ENCODE results near the gene NOP9.

GRCh38 chr14:24286996-24287395, 12.7 kb upstream of the NOP9 start:
- TF ChIP-seq CTCF (IDR thresholded peaks at IDR 0.05) (no peak), POLR2A (IDR thresholded peaks at IDR 0.05) (no peak)
